ENCODE data around the gene CEBPG.

The CEBPG gene

GRCh38 chr19:33396701-33397535 lies 23.4 kb downstream of the CEBPG start:
- no peak for DNase-seq

DNA sequence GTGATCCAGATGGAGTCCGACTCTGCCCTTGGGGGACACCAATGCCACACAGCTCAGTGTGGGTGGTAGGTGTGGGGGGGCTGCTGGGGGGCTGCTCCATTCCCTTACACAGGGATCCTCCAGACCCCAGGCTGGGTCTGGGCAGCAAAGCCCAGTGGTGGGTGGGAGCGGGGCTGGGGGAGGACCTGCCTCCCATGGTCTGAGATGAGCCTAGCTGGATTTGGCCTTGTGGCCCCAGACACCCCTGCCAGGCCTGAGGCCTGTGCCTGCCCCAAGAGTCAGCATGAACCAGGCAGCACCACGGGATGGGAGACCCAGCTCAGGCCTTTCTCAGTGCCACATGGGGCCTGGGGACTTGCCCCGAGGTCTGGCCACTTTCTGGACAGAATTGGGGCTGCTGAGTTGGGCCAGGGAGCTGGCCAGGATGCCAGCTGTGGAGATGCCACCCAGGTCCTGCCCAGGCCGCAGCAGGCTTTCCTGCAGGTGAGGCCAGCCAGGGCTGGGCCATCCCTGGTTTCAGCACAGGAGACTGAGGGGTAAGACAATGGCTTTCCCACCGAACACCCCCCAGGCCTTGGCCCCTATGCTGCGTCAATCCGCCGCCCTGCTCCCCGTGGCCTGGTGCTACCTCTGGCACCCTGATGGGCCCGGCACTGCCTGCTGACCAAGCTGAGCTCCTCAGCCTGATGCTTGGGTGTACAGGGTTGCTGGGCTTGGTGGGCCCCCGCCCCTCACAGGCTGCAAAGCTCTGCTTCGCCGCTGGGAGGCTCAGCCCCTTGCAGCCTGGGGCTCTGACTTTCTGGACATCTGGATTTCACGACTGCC lies 24.2 kb downstream of the CEBPG start:
- no peak for DNase-seq

DNA sequence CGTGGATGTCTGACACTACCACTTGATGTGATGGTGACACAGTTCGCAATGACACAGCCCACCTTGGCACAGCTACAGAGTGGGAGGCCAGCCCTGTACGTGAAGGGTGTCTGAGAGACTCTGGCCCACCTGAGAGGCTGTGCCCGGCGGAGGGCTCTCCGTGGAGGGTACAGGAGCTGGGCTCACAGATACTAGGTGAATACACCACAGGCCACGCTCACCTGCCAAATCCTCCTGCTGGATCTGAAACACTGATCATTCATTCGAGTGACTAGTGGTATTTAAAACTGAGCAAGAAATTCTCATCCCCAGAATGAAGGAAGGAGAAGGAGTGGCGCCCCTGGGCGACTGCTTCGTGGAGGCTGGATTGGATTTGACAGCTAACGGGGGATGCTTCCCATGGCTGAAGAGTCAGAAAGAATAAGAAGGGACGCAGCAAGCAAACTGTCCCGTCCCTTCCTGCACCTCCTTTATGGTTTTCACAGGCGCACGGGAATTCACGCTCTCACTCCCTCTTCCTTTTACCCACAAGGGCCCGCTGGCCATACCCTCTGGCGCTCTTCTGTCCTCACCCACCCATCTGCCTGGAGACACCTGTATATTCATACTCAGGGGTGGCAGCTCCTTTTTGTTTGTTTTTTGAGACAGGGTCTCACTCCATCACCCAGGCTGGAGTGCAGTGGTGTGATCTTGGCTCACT lies 25.0 kb downstream of the CEBPG start:
- no peak for DNase-seq

DNA sequence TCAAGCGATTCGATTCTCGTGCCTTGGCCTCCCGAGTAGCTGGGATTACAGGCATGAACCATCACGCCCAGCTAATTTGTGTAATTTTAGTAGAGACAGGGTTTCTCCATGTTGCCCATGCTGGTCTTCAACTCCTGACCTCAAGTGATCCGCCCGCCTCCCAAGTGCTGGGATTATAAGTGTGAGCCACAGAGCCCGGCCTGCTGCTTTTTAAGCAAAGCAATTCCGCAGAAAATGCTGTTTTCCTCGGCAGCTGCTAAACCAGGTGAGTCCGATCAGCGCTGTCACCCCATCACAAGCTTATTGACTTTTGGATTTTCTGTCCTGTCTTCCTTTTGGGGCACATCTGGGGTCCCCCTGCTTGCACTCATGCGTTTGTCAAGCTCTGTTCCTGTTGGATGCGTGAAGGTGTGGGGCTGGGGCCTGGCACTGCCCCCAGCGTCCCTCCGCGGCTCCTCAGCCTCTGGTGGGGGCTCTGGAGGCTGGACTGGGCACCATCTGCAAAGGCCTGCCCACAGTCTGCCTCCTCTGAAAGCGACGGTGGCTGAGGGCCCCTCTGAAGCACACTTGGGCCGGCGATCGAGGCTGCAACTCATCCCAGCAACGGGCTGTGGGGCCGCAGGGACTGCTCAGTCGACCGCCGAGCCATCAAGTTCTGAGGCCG lies 25.7 kb downstream of the CEBPG start:
- DNase-seq, result no peak

- DNase-seq, result no peak
Observed at GRCh38 chr19:33399745-33400681, 26.5 kb downstream of the CEBPG start.

DNA sequence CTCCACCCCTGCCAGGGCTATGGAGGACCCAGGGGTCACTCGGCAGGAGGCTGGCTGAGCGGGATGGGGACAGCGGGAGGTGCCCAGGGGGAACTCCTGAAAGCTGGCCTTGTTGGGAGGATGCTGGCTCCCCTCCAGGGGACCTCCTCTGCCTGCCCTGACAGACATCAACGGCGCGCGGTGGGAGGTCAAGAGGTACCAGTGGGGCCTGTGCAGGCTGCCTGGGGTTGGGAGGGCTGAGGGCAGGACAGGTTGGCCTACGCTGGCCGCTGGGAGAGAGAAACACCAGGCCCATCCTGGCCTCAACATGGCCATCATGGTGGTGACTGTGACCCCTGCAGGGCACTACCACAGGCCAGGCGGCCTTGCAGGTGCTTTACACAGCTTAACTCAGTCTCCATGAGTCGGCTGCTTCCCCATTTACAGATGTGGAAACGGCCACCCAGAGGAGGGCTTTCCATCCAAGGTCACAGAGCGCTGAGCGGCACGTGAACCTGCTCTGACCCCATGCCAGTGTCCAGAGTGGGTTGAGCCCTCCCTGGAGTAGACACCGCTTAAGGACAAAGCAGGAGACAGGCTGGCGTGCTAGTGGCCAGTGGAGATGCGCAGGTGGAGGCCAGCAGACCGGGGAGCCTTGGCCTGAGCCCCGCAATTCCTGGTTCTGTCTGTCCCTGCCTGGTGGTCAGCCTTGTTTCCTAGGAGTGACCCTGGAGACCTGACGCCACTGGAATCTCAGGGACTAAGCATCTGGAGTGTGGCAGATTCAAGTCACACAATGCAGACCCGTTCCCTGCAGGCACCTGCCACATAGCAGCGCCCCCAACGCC lies 27.6 kb downstream of the CEBPG start:
- DNase-seq, result no peak

GRCh38 chr19:33401683-33402420 lies 28.3 kb downstream of the CEBPG start:
- no peak for DNase-seq

DNA sequence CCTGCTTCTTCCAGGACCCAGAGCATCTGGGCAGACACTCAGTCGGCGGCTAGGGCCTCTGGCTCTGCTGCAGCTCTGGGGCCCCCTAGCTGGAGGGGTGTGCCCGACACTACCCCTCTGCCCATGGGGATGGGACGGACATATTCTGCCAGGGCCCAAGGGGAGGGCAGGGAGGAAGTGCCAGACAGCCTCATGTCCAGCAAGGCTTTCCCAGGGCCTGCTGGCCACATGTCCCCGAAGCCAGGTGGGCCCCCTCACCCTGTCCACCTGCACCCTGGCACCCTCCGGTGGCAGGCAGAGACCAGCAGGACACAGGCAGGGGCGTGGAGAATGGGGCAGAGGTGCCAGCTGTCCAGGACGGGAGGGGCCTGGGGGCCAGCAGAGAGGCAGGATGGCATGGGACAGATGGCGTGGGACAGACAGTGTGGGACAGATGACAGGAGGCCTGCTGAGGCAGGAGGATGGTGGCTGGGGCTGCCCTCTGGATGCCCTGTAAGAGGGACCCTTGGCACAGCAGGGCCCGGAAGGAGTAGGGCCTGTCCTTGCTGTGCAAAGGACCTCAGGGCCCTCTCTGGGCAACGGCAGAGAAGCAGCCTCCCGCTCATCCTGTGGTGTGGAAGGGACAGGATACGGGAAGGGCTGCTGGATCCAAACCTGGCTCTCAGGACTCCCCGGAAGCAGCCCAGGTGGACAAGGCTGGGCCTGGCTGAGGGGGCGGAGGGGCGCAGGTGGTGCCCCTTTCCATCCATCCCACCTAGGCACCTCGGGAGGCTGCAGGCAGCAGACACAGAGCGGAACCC lies 29.1 kb downstream of the CEBPG start:
- DNase-seq, result no peak

GRCh38 chr19:33403221-33403972 lies 29.9 kb downstream of the CEBPG start:
- DNase-seq, result no peak

- no peak for DNase-seq
Observed at GRCh38 chr19:33403973-33404304, 30.4 kb downstream of the CEBPG start.

DNA sequence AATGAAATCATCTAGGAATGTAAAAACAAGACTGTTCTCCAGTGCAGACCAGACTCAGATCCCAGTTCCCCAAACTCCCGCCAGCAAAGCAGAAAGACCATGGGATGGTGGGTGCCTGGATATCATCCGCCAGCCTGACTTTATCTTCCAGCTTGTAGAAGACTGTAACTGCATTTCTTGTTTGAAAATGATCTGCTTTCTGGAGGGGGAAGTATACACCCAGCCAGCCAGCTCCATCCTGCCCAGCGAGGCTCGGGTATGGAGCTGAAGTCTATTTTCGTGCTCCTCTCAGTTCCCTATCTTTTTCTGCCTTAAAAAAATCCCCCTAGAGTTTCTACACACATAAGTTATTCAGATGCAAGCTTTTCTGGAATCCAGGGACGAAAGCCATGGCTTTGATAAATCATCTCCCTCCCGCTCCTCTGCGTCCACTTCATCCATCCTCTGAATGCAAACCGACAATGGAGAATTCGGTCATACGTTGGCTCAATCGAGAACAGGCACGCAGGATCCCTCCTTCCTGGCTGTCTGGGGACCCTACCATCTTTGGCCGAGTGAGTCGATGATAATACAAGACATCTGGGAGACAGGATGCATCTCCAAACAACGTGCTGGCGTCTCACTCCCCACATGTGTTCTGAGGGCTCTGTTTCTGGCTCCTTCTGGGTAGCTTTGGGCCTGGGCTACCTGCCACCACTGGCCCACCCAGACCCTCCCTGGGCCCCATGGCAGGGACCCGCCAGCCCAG lies 31.2 kb downstream of the CEBPG start:
- no peak for DNase-seq

- no peak for DNase-seq
Observed at GRCh38 chr19:33405254-33405552, 31.7 kb downstream of the CEBPG start.

- DNase-seq, result no peak
Observed at GRCh38 chr19:33405553-33406461, 32.3 kb downstream of the CEBPG start.

- DNase-seq, result peak; percentile 30
Observed at GRCh38 chr19:33406521-33407139, 33.1 kb downstream of the CEBPG start.

DNA sequence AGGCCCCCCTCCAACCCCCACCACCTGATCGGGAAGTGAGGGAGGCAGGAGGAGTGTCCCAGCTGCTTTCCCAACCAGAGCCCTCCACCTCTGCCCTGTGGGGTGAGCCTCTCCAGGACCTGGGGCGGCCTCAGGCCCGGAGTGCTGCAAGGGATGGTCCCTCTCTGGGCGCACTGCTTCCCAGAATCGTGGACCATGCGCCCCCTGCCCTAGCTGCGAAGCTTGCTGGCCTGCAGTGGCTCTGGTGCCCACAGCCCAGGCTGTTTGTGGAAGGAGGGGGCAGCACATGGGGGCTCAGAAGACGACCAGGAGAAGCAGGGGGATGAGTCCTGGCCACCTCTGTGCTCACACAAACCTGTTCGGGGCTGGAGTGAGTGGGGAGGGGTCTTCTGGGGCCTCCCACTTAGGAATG lies 33.6 kb downstream of the CEBPG start:
- no peak for DNase-seq

- no peak for DNase-seq
Observed at GRCh38 chr19:33407716-33408115, 34.2 kb downstream of the CEBPG start.
